Sigmoid colon (tissue), 7 donors: ENCODE data around the gene FGFRL1. TPM values are rescaled to one million over a fixed set of nuclear protein-coding genes. Genes with fewer than 3 reads are reported as not detected.

Experiments used
- DNase-seq: peaks from one replicate; pipeline ENCODE4 v3.0.0-alpha.2; 2019
- H3K27ac ChIP-seq, 4 donors: fragments of 200-600 bp; sonication (generic); one replicate each; pipeline ENCODE4 v1.5.1; 2016 to 2019; ENCODE audit warnings: mild to moderate bottlenecking in 1 of 4
- H3K27me3 ChIP-seq, 3 donors: fragments of 200-600 bp; sonication (generic); one replicate each; pipeline ENCODE4 v1.5.1; 2019; ENCODE audit warnings: mild to moderate bottlenecking in 1 of 3
- H3K36me3 ChIP-seq, 4 donors: fragments of 200-600 bp; sonication (generic); one replicate each; pipeline ENCODE4 v1.5.1; 2016 to 2019
- H3K4me1 ChIP-seq, 4 donors: fragments of 200-600 bp; sonication (generic); one replicate each; pipeline ENCODE4 v1.5.1; 2017 to 2019
- H3K4me3 ChIP-seq, 4 donors: fragments of 200-600 bp; sonication (generic); one replicate each; pipeline ENCODE4 v1.5.1; 2017 to 2019; ENCODE audit warnings: mild to moderate bottlenecking in 2 of 4, moderate library complexity in 1 of 4
- H3K9me3 ChIP-seq, 4 donors: fragments of 200-600 bp in 3 of 4; sonication (generic) in 3 of 4; one replicate each; pipeline versions ENCODE4 v1.5.1 to v1.6.1; 2013 to 2019
- EP300 ChIP-seq, 4 donors: sonication (generic); formaldehyde crosslinking; IDR thresholded peaks; one replicate each; pipeline ENCODE4 v1.6.1; 2017; ENCODE audit warnings: antibody characterized with exemption in 4 of 4
- POLR2A ChIP-seq, 2 donors: fragments of 450-650 bp; IDR thresholded peaks; one replicate each; pipeline ENCODE4 v1.6.1; 2016; ENCODE audit warnings: antibody characterized with exemption in 2 of 2, mild to moderate bottlenecking in 2 of 2, moderate library complexity in 2 of 2
- POLR2AphosphoS5 ChIP-seq, 4 donors: sonication (generic); formaldehyde crosslinking; IDR thresholded peaks; one replicate each; pipeline ENCODE4 v1.6.1; 2017; ENCODE audit warnings: antibody characterized with exemption in 4 of 4
- WGBS, 2 donors: extraction: QIAGEN DNeasy Blood & Tissue Kit; methylation state at CpG; one replicate each; pipeline ENCODE4 v1.1.7; 2013; 5-methylcytosine and 5-hydroxymethylcytosine counted together
- intact Hi-C: fragments of 100-400 bp; cut with DNase I; formaldehyde crosslinking; loops from one replicate; pipeline ENCODE4 v1.15.1; 2023
- polyA plus RNA-seq, 3 donors: library from polyadenylated mRNA; stranded (reverse); fragments of 200-250 nt; gene quantifications; one replicate each; pipeline ENCODE4 v1.2.3, GENCODE V29; 2013
- total RNA-seq, 4 donors: library from RNA; depleted of rRNA; stranded (reverse); fragments of >200 nt; gene quantifications; one replicate each; pipeline ENCODE4 v1.1.0, GENCODE V29; 2016
- TF ChIP-seq, protein P1 (sequence below), 4 experiments: fragments of 450-650 bp in 3 of 4; fragments of 200-600 bp in 1 of 4; IDR thresholded peaks; one replicate each; pipeline ENCODE4 v1.5.1; 2016 to 2019; ENCODE audit warnings: antibody characterized with exemption in 4 of 4, mild to moderate bottlenecking in 3 of 4, moderate library complexity in 2 of 4
- donor health status: healthy with polysubstance abuse.
- donor health status: Bipolar disorder and iron deficiency.
- donor health status: healthy.

The FGFRL1 gene
- total and polyA plus RNA-seq, 7 donors: 1.2 to 12.1 (median 6.8) TPM

DNA sequence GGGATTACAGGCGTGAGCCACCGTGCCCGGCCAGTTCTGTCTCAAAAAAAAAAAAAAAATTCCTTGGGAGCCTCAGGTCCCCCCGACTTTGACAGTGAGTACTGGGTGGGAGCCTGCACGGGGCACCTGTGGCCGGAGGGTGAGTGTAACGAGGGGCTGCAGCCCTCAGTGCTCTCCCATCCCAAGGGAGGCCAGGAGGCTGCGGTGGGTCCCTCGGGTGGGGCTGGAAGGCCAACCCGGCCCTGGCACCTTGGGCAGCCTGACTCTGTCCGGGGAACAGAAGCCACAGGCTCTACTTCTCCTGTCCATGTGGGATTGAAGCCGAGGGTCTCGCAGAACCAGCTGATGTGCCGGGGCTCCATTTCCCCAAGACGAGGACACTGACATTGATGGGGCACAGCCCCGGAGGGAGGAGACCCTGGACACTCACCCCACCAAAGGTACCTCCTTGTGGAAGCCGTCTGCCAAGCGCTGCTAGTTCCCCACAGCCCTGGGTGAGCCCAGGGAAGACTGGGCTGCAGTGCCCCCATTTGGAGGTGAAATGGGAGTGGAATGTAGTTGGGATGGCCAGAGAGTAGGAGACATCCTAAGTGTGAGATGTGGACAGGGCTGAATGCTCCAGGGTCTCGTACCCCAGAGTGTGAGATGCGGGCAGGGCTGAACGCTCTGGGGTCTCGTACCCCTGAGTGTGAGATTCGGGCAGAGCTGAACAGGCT, 16.0 kb upstream of the FGFRL1 start:
- no peak for DNase-seq
- intact Hi-C loops: no loop called here
- Histone ChIP-seq H3K4me1 (peaks cover 0 to 15% (median 14%) of the 10 kb centered on the region in 4 donors), H3K27ac (no peak overlapping the region), H3K27me3 (peaks cover 21 to 44% (median 32%) of the 10 kb centered on the region in 3 donors), H3K36me3 (peaks cover 0 to 3% (median 0%) of the 10 kb centered on the region in 4 donors), H3K4me3 (no peak overlapping the region), H3K9me3 (no peaks in the 10 kb centered on the region)
- TF ChIP-seq EP300 (IDR thresholded peaks at IDR 0.05): no peak
- TF ChIP-seq POLR2AphosphoS5 (IDR thresholded peaks at IDR 0.05): no peak
- TF ChIP-seq POLR2A (IDR thresholded peaks at IDR 0.05): no peak
- TF ChIP-seq, protein P1, sequence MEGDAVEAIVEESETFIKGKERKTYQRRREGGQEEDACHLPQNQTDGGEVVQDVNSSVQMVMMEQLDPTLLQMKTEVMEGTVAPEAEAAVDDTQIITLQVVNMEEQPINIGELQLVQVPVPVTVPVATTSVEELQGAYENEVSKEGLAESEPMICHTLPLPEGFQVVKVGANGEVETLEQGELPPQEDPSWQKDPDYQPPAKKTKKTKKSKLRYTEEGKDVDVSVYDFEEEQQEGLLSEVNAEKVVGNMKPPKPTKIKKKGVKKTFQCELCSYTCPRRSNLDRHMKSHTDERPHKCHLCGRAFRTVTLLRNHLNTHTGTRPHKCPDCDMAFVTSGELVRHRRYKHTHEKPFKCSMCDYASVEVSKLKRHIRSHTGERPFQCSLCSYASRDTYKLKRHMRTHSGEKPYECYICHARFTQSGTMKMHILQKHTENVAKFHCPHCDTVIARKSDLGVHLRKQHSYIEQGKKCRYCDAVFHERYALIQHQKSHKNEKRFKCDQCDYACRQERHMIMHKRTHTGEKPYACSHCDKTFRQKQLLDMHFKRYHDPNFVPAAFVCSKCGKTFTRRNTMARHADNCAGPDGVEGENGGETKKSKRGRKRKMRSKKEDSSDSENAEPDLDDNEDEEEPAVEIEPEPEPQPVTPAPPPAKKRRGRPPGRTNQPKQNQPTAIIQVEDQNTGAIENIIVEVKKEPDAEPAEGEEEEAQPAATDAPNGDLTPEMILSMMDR (IDR thresholded peaks at IDR 0.05): no peak
- WGBS, 2 donors: 89 to 90% methylated on average over 23 of the region's 23 CpGs

DNA sequence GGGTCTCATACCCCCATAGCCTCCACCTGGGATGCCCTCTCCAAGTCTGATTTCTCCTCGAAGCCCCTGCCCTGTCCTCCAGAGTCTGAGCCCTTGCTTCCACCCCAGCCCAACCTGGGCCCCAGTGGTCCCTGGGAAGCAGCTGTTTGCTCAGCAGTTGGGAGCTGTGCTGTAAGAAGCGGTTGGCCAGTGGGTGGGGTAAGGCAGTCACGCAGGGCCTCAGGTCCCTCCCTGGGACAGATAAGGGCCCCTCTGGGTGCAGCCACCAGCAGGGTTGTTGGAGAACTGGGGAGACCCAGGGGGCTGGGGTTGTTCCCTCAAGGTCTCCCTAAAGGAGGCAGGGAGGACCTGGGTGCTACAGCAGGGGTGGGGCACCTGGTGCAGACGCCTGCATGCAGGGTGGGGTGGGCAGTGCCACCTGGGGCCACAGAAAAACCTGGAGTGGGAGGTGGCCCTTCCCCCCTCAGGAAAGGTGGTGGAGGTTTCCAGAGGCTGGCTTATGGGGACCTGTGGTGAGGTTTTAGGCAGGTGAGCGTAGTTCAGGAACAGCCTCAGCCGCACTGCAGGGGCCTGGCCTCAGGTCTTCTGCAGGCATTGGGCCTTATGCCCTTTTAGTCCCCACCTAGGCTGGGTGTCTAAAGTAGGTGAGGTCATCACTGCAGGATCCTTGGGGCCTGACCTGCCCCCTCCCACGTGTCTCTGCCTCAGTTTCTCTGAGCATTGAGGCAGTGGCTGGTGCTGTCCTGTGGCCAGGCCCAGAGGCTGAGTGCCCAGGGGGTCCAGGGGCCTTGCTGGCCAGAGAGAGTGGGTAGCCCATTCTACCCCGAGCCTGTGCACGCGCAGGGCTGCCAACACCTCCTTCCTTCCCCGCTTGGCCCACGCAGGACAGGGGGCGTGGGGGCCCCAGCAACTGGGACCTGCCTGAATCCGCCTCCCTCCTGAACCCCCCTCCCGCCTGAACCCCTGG, 15.1 kb upstream of the FGFRL1 start:
- Histone ChIP-seq H3K36me3 (no peaks in the 10 kb centered on the region), H3K9me3 (no peaks in the 10 kb centered on the region), H3K27ac (no peak overlapping the region), H3K4me3 (no peak overlapping the region), H3K4me1 (peaks cover 0 to 15% (median 14%) of the 10 kb centered on the region in 4 donors), H3K27me3 (peaks cover 29 to 53% (median 40%) of the 10 kb centered on the region in 3 donors)
- no peak for DNase-seq
- WGBS, 2 donors: 58 to 68% methylated on average over 15 of the region's 15 CpGs
- intact Hi-C loops: no loop called here
- TF ChIP-seq EP300 (IDR thresholded peaks at IDR 0.05) (no peak), POLR2AphosphoS5 (IDR thresholded peaks at IDR 0.05) (no peak), POLR2A (IDR thresholded peaks at IDR 0.05) (no peak)
- TF ChIP-seq, protein P1 (IDR thresholded peaks at IDR 0.05): no peak

- DNase-seq: no peak
- Histone ChIP-seq H3K27ac (no peak overlapping the region), H3K36me3 (no peaks in the 10 kb centered on the region), H3K4me1 (peaks cover 0 to 18% (median 16%) of the 10 kb centered on the region in 4 donors), H3K9me3 (no peaks in the 10 kb centered on the region), H3K4me3 (peak overlapping the region in 3 of 4 donors; percentile 24 to 44 (median 40)), H3K27me3 (peaks cover 36 to 59% (median 47%) of the 10 kb centered on the region in 3 donors)
- WGBS, 2 donors: 10 to 12% methylated on average over 25 of the region's 25 CpGs
- intact Hi-C loops: no loop called here
- TF ChIP-seq EP300 (IDR thresholded peaks at IDR 0.05): no peak
- TF ChIP-seq, protein P1 (IDR thresholded peaks at IDR 0.05): no peak
- TF ChIP-seq POLR2A (IDR thresholded peaks at IDR 0.05): no peak
- no peak for TF ChIP-seq POLR2AphosphoS5 (IDR thresholded peaks at IDR 0.05)
Measured at GRCh38 chr4:996997-997374, 14.4 kb upstream of the FGFRL1 start.

GRCh38 chr4:997375-998071, 13.9 kb upstream of the FGFRL1 start:
- intact Hi-C loops: no loop called here

More at GRCh38 chr4:997375-998071, 13.9 kb upstream of the FGFRL1 start:
- H3K4me1 ChIP-seq: peaks cover 0 to 24% (median 21%) of the 10 kb centered on the region in 4 donors
- DNase-seq: no peak
- WGBS, 2 donors: 1 to 2% methylated on average over 68 of the region's 68 CpGs
- H3K36me3 ChIP-seq: no peaks in the 10 kb centered on the region
- TF ChIP-seq, protein P1 (IDR thresholded peaks at IDR 0.05): no peak
- TF ChIP-seq POLR2A (IDR thresholded peaks at IDR 0.05) (no peak), POLR2AphosphoS5 (IDR thresholded peaks at IDR 0.05) (no peak), EP300 (IDR thresholded peaks at IDR 0.05) (no peak)
- no peak overlapping the region for H3K27ac ChIP-seq
- H3K4me3 ChIP-seq: peak overlapping the region in 3 of 4 donors; percentile 24 to 44 (median 40)
- H3K27me3 ChIP-seq: peaks cover 41 to 65% (median 53%) of the 10 kb centered on the region in 3 donors
- H3K9me3 ChIP-seq: no peaks in the 10 kb centered on the region
